ENCODE measurements around the gene NWD2.
"Not testable (repeated sequence)": the region's sequence is repeated elsewhere in the genome, so short reads cannot be mapped to it uniquely, and the experiment has no call there.

Gene NWD2

GRCh38 chr4:37473807-37474206 lies 229.3 kb downstream of the NWD2 start:
- no peak for DNase-seq

- no peak for DNase-seq
These were observed 230.5 kb downstream of the NWD2 start for GRCh38 chr4:37475087-37475486.

- DNase-seq = no peak
These were observed 231.2 kb downstream of the NWD2 start for GRCh38 chr4:37475776-37476175.

DNA sequence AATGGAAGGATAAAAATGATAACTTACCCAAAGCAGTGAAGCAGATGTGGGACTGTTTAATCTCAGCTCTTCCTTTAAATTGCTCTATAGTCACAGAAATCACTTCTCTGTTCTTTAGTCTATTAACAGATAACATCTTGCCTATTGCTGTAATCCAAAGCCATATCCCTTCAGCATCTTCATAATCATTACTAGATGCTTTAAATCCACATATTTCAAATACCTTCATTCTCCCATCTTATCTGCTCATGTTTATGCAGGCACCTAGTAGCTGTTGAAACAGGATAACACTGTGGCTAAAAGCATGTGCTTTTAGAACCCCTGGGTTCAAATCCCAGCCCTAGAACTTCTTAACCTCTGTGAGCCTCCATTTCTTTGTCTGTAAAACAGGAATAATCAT lies 231.7 kb downstream of the NWD2 start:
- no peak for DNase-seq

GRCh38 chr4:37476691-37477090 lies 232.1 kb downstream of the NWD2 start:
- no peak for DNase-seq

DNA sequence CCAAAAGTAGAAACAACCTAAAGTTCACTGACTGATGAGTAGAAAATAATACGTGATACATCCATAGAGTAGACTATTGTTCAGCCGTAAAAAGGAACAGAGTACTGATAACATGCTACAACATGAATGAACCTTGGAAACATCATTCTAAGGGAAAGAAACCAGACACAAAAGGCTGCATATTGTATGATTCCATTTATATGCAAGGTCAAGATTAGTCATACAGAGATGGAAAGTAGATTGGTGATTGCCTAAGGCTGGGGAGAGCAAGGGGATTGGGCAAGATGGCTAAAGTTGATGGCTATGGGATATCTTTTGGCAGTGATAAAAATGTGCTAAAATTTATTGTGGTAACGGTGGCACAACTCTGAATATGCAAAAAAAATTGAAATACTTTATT lies 232.6 kb downstream of the NWD2 start:
- DNase-seq = no peak

GRCh38 chr4:37478151-37478550 lies 233.6 kb downstream of the NWD2 start:
- no peak for DNase-seq

GRCh38 chr4:37480509-37480908 lies 236.0 kb downstream of the NWD2 start:
- DNase-seq = no peak

DNA sequence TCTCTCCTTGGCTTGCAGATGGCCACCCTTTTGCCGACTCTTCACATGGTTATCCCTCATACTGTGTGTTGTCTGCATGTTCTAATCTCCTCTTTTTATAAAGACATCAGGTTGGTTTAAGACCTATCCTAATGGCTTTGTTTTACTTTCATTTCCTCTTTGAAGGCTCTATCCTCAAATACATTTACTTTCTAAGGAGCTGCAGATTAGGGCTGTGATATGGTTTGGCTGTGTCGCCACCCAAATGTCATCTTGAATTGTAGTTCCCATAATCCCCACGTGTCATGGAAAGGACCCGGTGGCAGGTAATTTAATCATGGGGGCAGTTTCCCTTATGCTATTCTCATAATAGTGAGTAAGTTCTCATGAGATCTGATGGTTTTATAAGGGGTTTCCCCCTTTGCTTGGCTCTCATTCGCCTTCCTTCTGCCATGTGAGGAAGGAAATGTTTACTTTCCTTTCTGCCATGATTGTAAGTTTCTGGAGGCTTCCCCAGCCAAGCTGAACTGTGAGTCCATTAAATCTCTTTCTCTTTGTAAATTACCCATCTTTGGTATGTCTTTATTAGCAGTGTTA lies 237.1 kb downstream of the NWD2 start:
- no peak for DNase-seq

DNA sequence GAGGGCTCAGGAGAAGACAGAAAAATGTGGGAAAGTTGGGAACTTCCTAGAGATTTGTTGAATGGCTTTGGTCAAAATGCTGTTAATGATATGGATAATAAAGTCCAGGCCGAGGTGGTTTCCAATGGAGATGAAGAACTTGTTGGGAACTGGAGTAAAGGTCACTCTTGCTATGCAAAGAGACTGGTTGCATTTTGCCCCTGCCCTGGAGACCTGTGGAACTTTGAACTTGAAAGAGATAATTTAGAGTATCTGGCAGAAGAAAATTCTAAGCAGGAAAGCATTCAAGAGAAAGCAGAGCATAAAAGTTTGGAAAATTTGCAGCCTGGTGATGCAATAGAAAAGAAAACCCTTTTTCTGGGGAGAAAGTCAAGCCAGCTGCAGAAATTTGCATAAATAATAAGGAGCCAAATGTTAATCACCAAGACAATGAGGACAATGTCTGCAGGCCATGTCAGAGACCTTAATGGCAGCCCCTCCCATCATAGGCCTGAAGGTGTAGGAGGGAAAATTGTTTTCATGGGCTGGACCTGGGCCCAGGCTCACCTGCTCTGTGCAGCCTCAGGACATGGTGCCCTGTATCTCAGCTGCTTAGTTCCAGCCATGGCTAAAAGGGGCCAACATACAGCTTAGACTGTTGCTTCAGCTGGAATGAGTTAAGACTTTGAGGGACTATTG lies 237.8 kb downstream of the NWD2 start:
- DNase-seq = no peak

- no peak for DNase-seq
These were observed 239.1 kb downstream of the NWD2 start for GRCh38 chr4:37483610-37484009.

- no peak for DNase-seq
These were observed 241.6 kb downstream of the NWD2 start for GRCh38 chr4:37486166-37486565.

- DNase-seq = no peak
These were observed 243.1 kb downstream of the NWD2 start for GRCh38 chr4:37487668-37488067.

DNA sequence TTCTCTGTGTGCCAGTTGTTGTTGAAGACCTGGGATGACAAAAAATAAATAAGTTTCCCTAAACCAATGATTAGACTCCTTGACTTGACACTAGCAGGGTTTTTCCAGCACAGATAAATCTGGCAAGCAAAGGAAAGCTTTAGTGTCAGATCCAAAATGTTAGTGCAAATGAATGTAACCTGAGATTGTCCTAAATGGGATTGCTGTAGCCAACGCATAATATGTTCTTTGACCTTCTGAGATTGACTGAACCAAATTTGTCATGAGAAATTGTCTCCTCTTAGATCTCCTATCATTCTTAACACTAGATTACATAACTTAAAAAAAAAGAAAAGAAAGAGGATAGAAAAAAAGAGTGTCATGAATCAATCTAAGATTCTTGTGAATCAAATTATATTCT lies 245.2 kb downstream of the NWD2 start:
- DNase-seq = no peak

- DNase-seq = no peak
These were observed 246.1 kb downstream of the NWD2 start for GRCh38 chr4:37490391-37491347.

- DNase-seq = not testable (repeated sequence)
These were observed 250.8 kb downstream of the NWD2 start for GRCh38 chr4:37495353-37495752.
